Activated effector memory CD4-positive, alpha-beta T cell treated with anti-CD3 and anti-CD28 coated beads, Interleukin-2, amount 50 U/mL, for 16 hours (primary cell): ENCODE data around the gene AP2S1.
"Not testable (repeated sequence)": the region's sequence is repeated elsewhere in the genome, so short reads cannot be mapped to it uniquely, and the experiment has no call there.

Experiments
- DNase-seq: peaks from one replicate; pipeline ENCODE4 v3.0.0-alpha.2; 2020

The AP2S1 gene

DNA sequence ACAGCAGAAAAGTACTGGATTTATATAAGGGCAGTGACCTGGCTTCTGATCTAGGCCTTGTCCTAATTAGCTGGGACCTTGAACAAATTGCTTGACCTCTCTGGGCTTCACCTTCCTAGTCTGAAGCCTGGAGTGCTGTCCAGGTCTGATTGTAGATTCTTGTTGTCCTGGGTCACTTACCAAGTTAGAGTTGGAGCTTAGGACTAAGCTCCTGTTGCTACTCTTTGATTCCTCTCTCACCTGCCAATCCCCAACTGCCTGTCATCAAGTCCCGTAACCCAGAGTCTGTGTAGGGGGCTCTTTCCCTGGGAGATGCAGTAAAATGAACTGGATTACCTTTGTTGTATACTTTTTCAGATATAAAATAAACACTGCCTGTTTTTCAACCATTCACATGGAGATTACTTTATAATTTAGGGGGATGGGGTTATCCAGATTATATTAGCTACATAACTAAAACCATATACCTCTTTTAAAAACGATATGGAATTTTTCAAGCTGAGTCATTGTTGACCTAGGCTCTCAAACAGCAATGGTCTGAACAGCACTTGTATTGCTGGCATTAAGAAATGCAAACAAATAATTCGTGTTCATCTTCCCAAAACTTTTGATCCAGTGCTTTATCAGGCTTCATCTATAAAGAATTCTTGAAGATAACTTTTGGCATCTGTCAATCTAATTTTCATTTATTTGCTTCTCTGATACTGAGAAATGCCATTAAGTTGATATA, 15.9 kb upstream of the AP2S1 start:
- no peak for DNase-seq

DNA sequence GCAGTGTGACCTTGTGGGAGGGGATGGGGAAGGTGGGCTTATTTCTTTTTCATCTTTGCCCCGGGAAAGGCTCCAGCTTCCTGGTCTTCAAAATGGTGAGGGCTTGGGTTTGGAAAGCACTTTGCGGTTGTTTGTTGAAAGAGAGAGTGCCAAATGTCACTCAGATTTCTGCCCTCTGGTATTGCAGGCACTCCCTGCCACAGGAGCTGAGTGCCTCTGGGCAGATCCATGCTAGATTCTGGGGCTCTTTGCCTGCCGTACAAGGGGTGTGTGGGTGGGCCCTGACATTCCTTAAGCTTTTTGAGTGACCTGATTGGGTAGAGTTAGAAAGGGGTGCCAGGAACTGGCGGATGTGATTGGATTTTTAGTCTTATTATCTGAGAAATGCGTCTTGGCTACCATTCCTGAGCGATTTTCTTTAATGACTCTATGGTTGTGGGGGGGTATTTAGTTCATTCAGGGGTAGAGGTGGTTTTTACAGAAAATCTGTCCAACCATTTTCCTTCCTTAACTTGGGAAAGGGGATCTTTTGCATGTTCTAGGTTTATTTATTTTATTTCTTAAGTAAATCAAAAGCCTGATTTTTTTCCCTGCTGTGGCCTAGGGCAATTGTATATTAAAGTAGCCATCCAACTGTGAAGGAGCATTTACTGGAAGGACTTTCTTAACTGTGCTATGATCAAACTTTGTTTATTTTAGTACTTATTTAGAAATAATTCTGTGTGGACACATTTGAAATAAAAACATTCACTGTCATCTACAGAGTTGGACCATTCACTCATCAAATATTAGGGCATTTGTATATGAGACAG, 13.4 kb upstream of the AP2S1 start:
- DNase-seq: peak; percentile 46

DNA sequence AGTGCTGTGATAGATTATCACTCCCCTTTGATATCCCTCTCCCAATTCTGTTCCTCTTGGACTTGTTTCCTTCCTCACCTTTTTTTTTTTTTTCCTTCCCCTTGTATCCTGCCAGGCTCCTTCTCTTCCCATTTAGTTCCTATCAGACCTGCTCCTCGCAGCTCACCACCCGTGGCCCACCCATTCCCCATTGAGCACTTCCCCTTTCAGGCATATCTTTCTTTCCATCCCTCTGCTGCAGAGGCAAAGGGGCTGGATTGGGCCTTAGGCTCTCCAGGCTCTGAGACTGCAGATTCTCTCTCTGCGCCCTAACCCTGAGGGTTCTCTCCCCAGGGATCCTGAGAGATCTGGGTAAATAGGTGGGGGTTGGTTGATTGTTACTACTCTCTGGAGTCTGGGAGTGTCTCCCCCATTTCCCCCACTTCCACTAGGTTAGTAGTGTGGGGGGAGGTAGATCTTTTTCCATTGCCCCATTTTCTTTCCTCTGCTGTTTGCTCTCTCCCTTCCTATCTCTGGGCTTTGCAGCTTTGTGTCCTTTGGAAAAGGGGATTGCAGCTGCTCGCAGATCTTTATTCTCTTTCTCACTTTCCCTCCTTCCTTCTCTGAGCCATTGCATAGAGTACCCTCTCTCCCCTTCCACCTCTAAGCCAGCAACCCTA, 12.5 kb upstream of the AP2S1 start:
- DNase-seq: no peak

- no peak for DNase-seq
Observed at GRCh38 chr19:46862503-46862834, 11.8 kb upstream of the AP2S1 start.

DNA sequence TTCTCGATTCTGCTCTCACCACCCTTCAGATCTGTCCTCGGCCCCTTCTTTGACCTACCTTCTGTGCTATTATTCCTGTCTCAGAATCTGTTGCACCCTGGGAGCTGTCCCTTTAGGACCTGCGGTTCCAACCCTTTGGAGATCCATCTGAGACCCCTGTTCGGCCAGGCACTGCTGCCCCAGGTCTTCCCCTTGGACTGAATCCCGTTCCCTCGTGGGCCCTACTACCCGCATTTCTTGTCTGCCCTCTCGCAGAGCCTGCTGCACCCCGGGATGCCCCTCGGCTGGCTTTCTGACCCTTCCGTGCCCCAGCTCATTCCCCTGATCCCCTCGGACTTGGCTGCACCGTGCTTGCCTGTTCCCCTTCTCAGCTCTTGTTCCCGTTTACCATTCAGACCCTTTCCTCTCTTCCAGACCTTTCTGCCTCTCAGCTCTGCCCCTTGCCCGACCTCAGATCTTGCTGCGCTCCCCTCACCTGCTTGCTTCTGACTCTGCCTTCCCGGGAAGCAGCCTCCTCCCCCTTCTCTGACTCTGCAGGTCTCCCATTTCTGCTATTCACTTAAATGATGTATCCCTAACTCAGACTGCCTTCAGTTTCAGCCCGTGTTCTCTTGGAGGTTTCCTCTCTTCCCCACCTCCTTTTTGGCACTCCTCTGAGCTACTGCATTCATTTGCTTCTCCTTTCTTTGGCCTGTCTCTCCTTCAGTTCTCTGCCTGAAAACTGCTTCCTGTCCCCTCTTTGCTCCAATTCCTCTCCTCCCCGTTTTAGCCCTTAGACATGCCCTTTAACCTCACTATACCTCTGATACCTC, 11.3 kb upstream of the AP2S1 start:
- no peak for DNase-seq

DNA sequence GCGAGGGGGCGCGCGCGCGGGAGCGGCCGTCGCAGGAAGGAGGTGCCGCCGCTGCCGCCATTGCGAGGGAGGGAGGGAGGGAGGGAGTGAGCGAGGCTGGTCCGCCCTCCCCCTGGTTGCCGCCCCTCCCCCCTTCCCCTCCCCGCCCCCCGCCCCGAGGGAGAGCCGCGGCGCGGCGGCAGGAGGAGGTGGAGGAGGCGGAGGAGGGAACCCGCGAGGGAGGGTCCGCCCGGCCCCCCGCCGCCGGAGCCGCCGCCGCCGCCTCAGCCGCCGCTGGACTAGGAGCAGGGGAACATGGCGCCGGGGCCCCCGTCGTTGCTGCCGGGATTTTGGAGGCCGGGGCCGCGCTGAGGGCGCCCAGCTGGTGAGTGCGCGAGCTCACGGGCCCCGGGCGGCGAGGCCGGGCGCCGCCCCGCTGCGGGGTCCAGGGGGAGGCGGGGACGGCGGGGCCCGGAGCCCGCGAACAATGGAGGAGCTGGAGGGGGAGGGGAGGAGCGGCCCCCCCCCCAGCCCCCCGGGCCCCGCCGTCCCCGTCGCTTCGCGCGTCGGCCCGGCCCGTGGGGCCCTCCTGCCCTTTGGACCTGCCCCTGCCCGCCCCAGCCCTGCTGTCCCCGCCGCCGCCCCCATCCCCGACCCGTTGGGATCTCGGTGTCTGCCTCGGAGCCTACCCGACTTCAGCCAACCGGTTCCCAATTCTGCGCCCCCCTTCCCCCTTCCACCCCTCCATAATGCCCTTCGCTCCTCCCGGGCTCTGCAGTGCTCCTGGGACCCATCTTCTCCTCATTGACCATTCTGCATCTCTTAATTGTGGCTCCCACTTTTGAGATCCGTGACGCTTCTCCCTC, 10.4 kb upstream of the AP2S1 start, which contains the start of gene ARHGAP35:
TSS of gene ARHGAP35 (plus strand) at position 152 of the 845 bp plus-strand sequence. CDS start 57,679 bp downstream, outside the sequence.
- no peak for DNase-seq

GRCh38 chr19:46860125-46860845, 9.6 kb upstream of the AP2S1 start:
- DNase-seq: peak; percentile 98

GRCh38 chr19:46859637-46860124, 9.0 kb upstream of the AP2S1 start:
- DNase-seq: no peak

DNA sequence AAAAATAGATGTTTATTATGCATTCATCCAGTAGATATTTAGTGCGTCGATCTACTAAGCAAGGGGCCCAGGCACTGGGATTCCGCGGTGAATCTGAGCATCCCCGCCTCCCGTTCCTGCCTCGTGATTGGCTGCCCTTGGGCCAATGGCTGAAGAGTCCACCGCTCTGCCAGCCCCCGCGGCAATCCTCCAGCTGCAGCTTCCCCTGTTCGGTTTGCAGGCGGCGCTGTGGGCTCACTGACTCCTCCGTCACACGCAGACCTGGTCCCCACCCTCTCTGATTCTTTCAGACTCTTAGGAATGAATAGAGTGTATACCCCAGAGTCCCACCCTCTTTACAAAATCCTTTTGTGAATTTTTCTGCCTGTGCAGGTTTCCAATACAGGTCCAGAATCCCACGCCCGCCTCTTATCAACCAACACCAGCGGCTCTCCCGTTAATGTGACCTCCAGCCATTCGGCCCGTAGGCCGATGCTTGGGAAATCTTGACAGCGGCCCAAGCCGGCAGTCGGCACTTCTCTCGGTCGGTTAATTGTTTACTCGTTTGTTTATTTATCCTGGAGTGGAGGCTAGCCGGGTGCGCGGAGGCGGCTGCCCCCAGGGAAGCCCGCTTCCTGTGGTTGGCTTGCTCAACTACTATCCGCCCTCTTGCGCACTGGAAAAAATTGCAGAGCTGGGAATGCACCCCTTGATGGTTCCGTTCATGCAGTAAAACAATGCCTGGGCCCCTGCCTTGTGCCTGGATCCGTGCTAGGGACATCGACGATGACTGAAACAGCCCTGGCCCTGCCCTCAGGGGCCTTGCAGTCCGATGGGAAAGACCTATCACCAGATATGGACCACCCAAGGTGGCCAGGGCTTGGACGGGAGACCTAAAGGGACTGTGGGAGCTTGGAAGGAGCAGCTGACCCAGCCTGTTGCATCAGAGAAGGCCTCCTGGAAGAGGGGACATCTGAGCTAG, 5.7 kb upstream of the AP2S1 start:
- peak; percentile 97 for DNase-seq

DNA sequence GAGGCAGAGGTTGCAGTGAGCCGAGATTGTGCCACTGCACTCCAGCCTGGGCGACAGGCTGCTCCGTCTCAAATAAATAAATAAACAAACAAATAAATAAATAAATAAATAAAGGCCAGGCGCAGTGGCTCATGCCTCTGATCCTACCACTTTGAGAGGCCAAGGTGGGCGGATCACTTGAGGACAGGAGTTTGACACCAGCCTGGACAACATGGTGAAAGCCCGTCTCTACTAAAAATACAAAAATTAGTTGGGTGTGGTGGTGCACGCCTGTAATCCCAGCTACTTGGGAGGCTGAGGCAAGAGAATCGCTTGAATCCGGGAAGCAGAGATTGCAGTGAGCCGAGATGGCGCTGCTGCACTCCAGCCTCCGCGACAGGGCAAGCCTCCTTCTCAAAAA, 4.1 kb upstream of the AP2S1 start:
- DNase-seq: not testable (repeated sequence)

DNA sequence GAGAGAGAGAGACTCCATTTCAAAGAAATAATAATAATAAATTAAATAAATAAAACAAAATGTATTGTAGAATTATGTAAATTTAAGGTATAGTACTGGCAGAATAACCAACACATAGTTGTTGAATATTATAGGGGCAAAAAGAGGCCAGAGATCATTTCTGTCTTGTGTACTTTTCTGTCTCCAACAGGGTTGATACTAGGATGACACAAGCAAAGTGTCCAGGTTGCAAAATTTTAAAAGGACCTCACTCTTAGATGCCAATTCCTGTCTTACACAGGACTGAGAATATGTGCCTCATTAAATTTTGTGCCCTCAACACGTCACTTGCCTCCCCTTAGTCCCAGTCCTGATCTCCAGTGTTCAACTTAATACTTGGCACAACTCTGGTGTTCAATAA, 2.2 kb upstream of the AP2S1 start:
- DNase-seq: no peak

DNA sequence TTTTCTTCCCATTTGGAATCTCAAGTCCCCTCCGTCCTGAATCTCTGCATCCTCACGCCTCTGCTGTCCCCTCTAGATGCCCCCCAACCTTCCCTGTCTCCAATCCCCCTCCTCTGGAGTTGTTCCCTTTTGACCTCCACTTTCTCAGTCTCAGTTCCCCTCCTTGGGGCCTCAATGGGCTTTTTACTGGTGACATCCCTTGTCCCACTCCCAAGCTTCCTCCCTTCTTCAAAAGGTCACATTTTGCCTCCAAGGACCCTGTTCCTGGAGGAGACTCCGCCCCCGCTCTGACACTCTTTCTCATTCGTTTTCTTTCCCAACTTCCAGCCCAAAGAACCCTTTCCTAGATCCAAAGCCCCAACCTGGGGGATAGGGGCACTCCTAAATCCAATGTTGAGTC, 1.0 kb downstream of the AP2S1 start:
- no peak for DNase-seq

- no peak for DNase-seq
Observed at GRCh38 chr19:46848389-46848788, 2.3 kb downstream of the AP2S1 start.

GRCh38 chr19:46847528-46847927, 3.1 kb downstream of the AP2S1 start:
- no peak for DNase-seq

DNA sequence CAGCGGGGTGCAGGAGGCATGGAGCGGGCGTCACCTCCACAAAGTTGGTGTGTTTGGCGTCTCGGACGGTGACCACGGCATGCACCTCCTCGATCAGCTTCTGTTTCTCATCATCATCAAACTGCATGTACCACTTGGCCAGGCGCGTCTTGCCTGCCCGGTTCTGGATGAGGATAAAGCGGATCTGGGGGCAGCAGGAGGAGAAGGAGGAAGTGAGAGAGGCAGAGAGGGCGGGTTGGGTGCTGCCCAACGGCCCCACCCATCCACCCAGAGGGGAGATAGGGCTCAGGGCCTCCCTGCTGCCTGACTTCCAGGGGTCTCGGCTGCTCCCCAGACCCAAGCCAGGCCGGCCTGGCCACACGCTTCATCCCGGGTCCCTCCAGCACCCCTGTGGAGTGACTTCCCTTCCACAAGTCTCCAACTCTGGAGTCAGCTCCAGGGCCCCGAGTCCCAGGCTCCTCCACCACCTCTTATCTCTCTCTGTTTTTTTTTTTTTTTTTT, 4.6 kb downstream of the AP2S1 start:
- DNase-seq: no peak

GRCh38 chr19:46844067-46844489, 6.6 kb downstream of the AP2S1 start:
- no peak for DNase-seq

GRCh38 chr19:46842791-46843190, 7.9 kb downstream of the AP2S1 start:
- no peak for DNase-seq

DNA sequence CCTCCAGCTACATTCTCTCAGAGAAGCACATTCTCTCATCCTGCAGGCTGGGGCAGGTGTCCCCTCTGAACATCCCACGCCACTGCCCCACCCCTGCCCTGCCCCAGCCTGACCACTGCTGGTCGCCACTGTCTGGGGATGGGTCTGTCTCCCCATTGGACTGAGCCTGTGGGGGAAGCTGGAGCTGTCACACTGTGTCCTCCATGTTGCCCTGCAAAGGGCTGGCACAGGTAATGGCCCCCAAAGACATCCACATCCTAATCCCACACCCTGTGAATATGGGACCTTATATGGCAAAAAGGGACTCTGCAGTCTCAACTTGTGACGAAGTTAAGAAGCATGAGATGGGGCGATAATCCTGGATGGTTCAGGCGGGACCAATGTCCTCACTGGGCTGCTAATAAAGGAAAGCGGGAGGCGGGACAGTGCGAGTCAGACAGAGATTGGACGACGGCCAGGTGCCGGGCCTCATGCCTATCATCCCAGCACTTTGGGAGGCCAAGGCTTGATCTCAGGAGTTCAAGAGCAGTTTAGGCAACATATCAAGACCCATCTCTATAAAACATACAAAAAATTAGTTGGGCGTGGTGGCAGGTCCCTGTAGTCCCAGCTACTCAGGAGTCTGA, 9.1 kb downstream of the AP2S1 start:
- DNase-seq: no peak

- DNase-seq: peak; percentile 84
Observed at GRCh38 chr19:46840498-46840942, 10.1 kb downstream of the AP2S1 start.
